HG02588 (cell line): Measurements from ENCODE around the gene NHS.

ENCODE experiments used
- ATAC-seq: cut with Tn5 transposase; IDR thresholded peaks from one replicate; pipeline ENCODE4 v1.9.1; 2021; ENCODE audit warnings: mild to moderate bottlenecking, moderate library complexity; ENCODE audit not compliant: unreplicated experiment

NHS gene

GRCh38 chrX:17748684-17749083, 373.7 kb downstream of the NHS start:
- ATAC-seq = no peak

GRCh38 chrX:17750436-17750835, 375.4 kb downstream of the NHS start:
- ATAC-seq = no peak

GRCh38 chrX:17758382-17758781, 383.4 kb downstream of the NHS start:
- peak; percentile 93 for ATAC-seq

GRCh38 chrX:17759990-17760389, 385.0 kb downstream of the NHS start:
- ATAC-seq = no peak

- no peak for ATAC-seq
Measured at GRCh38 chrX:17767734-17768133, 392.7 kb downstream of the NHS start.

GRCh38 chrX:17768997-17769396, 394.0 kb downstream of the NHS start:
- no peak for ATAC-seq

- no peak for ATAC-seq
Measured at GRCh38 chrX:17769701-17770269, 394.8 kb downstream of the NHS start.

- ATAC-seq = no peak
Measured at GRCh38 chrX:17773221-17773876, 398.3 kb downstream of the NHS start.

- ATAC-seq = no peak
Measured at GRCh38 chrX:17774053-17774452, 399.1 kb downstream of the NHS start.

- no peak for ATAC-seq
Measured at GRCh38 chrX:17778997-17779396, 404.0 kb downstream of the NHS start.

- no peak for ATAC-seq
Measured at GRCh38 chrX:17779434-17779833, 404.4 kb downstream of the NHS start.
